Measurements from ENCODE around the gene TNFSF11.

DNA sequence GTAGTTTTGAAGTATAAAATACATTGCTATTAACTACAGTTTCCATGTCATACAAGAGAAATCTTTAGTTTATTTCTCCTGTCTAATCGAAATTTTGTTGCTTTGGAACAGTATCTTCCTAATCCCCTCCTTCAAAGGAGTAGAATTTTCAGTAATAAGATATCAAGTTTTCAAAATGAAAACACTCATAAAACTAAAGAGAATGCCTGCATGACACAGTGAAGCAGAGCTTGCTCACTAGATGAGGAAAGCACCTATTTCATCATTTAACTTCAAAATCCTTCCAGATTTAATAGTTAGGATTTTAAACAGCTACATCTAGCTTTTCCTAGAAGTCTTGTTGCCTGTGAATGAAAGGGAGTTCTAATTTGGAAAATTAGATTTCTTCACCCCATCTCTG, 80.8 kb downstream of the TNFSF11 start:
- TF ChIP-seq, protein P1, sequence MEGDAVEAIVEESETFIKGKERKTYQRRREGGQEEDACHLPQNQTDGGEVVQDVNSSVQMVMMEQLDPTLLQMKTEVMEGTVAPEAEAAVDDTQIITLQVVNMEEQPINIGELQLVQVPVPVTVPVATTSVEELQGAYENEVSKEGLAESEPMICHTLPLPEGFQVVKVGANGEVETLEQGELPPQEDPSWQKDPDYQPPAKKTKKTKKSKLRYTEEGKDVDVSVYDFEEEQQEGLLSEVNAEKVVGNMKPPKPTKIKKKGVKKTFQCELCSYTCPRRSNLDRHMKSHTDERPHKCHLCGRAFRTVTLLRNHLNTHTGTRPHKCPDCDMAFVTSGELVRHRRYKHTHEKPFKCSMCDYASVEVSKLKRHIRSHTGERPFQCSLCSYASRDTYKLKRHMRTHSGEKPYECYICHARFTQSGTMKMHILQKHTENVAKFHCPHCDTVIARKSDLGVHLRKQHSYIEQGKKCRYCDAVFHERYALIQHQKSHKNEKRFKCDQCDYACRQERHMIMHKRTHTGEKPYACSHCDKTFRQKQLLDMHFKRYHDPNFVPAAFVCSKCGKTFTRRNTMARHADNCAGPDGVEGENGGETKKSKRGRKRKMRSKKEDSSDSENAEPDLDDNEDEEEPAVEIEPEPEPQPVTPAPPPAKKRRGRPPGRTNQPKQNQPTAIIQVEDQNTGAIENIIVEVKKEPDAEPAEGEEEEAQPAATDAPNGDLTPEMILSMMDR (IDR thresholded peaks at IDR 0.05; ENCODE audit: low read depth, low read length, poor library complexity, severe bottlenecking) = no peak
- TF ChIP-seq EZH2phosphoT487 (IDR thresholded peaks at IDR 0.05; ENCODE audit: borderline replicate concordance, low read length) = no peak

Data from DOHH2 (cell line).